HG03064 (cell line): Measurements from ENCODE around the gene ZNF618.

ENCODE experiments used
- ATAC-seq: cut with Tn5 transposase; IDR thresholded peaks from one replicate; pipeline ENCODE4 v1.9.1; 2021; ENCODE audit warnings: low read depth; ENCODE audit not compliant: unreplicated experiment

ZNF618 gene

DNA sequence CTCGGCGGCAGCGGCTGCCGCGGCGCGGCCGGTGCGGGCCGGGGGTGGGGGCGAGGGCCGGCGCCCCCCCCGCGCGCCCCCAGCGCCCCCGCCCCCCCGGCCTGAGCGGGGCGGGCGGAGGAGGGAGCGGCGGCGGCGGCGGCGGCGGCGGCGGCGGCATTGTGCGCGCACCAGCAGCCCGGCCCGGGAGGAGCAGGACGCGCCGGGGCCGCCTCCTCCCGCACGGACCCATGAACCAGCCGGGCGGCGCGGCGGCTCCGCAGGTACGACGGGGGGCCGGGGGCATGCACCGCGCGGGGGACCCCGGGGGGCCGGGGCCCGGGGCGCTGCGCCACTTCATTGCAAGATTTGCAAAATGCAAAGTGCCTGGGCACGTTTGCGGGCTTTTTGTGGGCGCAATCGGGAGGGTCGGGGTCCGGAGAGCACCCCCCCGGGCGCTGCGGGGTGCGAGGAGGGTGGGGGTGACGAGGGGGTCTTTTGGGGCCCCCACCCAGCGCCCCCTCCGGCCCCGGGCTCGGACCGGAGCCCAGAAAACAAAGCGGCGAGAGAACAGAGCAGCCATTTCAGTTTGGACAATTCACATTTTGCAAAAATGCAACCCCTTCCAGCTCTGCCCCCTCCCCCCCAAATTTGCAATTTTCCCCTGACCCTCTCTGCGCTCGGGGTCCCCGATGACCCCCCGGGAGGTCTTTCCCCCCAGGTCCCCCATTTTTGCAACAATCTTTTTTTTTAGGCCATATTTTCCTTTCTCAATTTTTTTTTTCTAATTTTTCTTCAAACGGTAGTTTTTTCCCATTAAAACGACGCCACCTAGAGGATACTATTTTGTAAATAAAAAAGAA is at the start of gene ZNF618:
ZNF618 (plus strand) TSS at position 159 of the 842 bp plus-strand sequence; CDS start at position 231, 72 bp downstream.
- ATAC-seq = no peak

GRCh38 chr9:113828221-113828620 is 47.9 kb upstream of the ZNF618 start:
- ATAC-seq = no peak

DNA sequence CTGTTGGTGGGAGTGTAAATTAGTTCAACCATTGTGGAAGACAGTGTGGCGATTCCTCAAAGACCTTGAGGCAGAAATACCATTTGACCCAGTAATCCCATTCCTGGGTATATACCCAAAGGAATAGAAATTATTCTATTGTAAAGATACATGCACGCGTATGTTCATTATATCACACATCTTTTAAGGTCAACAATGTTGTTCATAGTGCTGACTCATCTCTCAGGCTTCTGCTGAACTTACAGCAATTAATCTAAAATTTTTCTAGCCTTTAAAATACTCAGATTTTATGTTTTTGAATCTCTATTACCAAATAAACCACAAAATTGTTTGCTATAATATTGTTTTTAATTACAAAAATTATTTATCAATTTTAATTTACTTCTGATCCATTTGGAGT is 38.8 kb upstream of the ZNF618 start:
- ATAC-seq = no peak

DNA sequence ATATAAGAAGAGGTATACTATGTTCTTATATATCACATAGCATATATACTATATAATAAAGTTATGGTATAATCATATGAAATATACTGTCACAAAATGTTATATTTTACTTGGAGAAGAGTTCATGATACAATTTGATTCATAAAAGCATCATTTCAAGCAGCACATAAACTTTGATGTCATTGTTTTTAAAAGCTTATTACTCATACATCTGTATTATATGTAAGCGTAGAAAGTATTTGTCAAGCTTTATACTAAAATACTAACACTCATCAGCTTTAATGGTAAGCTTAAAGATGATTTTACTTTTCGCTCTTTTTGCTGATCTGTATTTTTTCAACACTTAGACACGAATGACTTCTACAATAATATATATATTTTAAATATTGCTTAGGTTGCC is 34.0 kb upstream of the ZNF618 start:
- ATAC-seq = no peak

DNA sequence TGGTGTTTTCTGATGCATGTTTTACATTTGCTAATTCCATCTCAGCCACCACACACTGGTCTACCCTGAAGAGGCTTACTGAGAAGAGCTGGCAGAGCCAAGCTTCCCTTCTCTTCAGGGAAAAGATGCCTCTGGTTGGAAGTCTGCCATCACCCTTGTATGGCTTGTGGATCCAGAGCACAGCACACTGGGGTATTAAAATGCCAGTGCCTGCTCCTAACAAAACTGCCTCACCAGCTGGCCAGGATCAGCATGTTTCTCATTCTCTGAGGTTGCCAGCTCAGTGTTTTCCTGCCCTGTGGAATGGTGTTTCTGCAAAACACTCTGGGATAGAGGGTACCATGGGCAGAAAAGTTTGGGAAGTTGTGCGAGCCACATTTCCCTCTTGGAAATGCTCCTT is 31.6 kb upstream of the ZNF618 start:
- ATAC-seq = no peak

- no peak for ATAC-seq
Measured at GRCh38 chr9:113851359-113851758, 24.8 kb upstream of the ZNF618 start.

DNA sequence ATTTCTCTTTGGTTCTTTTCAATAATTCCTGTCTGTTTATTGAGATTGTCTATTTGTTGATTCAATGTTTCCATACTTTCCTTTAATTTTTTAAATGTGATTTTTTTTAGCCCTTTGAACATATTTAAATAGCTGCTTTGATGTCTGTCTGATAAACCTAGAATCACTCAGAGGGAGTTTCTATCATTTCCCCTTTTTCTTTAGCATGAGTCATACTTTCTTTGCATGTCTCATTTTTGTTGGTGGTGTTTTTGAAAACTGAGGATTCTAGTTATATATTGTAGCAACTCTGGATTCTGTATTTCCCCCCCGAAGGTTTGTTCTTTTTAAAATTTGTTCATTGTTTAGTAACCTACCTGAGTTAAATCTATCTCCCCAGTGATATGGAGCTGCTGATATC is 24.2 kb upstream of the ZNF618 start:
- no peak for ATAC-seq

GRCh38 chr9:113853333-113853732 is 22.8 kb upstream of the ZNF618 start:
- ATAC-seq = no peak

DNA sequence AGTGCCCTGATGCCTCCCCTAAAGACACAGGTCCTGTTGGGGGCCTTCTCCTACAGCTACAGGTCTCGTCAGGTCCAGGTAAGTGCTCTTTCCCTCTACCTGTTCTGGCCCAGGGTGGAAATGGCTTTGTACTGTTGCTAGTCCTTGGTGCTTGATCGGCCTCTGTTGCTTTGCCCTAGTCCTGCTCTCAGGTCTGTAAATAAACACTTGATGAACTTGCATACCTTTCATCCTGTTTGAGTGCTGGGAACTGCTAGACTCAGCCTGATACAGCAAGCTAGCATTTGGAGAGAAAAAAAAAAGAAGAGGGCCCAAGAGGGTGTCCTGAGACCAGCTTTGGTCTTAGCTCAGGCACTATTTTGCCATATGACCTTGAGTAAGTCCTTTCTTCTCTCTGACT is 21.8 kb upstream of the ZNF618 start:
- no peak for ATAC-seq

GRCh38 chr9:113857875-113858274 is 18.2 kb upstream of the ZNF618 start:
- no peak for ATAC-seq

DNA sequence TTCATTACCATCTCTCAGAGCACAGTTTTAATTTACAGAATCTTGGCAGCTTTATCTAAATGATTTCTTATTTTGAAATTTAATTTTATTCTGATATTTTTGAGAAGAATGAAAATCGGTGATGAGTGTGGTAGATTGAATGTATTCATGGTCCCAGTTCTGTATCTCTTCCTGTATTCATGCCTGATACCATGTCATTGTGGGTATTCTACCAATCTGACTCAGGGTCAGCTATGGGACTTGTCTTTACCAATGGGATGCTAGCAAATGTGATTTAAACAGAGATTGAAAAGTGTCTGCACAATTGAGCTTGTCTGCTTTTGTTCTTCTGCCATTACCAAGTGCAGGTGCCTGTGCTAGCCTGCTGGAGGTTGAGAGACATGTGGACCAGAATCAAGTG is 17.8 kb upstream of the ZNF618 start:
- ATAC-seq = no peak

- ATAC-seq = no peak
Measured at GRCh38 chr9:113863345-113863744, 12.8 kb upstream of the ZNF618 start.

DNA sequence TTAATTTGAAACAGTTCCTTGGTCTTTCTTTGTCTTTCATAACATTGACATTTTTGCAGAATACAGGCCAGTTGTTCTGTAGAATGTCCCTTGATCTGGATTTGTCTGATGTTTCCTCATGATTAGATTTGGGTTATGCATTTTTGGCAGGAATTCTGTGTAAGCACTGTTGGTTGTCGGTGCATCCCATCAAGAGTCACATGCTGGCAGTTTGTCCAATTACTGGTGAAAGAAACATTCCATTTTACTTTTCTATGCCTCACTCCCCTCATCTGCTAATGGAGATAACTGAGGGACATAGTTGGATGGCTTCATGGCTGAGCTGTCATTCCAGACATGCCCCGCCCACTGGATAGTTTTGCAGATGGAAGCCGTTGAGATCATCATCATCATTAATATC is 7.6 kb upstream of the ZNF618 start:
- no peak for ATAC-seq

DNA sequence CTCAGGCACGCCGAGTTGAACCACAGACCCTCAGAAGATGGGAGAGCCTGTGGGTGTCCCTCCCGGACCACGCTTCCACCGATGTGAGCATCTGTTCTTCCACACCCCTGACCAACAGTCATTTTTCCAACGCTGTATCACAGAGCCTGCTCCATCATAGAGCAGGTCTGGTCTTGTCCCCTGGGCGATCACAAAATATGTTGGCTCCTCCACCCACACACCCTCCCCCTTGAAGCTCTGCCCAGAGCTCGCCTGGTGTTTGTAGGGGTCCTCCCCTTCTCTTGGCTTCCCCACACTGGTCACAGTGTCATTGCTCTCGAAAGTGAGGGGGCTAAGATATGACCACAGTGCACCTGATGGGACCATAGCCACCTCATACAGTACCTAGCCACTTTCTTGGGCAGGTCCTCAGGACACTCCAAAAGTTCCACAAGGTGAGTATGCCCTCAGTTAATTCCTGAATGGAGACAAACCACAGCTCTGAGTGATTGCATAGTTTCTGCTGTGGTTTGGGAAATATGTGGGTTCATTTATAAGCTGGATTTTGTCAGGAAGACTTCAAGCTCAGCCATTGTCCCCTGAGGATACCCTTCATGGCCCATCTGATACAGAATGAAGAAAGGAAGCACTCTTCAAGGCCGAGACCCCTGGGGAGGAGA is 3.5 kb upstream of the ZNF618 start:
- ATAC-seq = no peak

DNA sequence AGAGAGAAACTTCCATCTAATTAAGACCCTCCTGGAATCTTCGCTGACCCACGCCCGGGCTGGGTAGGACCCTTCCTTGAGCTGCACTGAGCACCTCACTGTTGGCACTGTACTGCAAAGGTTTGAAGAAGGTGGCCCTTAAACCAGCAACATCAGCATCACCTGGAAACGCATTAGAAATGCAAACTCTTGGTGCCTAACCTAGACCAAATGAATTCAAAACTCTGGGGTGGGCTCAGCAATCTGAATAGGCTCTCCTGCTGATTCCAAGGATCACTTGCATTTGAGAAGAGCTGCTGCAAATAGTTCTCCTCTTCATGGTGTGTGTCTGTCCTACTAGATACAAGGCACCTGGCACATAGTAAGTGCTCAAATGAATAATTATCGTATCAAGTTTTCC is 2.7 kb upstream of the ZNF618 start:
- ATAC-seq = no peak

- ATAC-seq = no peak
Measured at GRCh38 chr9:113873926-113874325, 2.2 kb upstream of the ZNF618 start.

GRCh38 chr9:113875459-113876150 is 504 bp upstream of the ZNF618 start:
- ATAC-seq = no peak

DNA sequence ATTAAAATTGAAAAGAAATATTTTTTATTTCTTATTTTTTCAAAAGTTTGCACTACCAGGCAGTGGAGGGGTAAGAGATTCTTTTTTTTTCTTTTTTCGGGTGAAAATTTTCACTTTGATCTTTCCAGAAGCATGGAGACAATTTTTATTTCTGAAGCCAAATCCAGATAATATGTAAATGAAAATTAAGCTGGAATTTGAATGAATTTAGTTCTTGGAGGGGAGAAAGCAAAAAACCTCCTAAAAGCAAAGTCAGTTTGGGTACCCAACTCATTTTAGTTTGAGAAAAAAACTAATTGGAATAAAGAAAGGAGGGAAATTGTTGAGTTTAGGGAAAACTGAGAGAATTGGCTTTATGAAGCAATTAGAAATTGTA is 872 bp downstream of the ZNF618 start:
- ATAC-seq = no peak

- no peak for ATAC-seq
Measured at GRCh38 chr9:113879318-113879717, 3.2 kb downstream of the ZNF618 start.

- ATAC-seq = no peak
Measured at GRCh38 chr9:113879911-113880310, 3.8 kb downstream of the ZNF618 start.

GRCh38 chr9:113882181-113882580 is 6.1 kb downstream of the ZNF618 start:
- ATAC-seq = no peak
